Measurements from ENCODE around the gene GORAB. TPM values are rescaled to one million over a fixed set of nuclear protein-coding genes. Genes with fewer than 3 reads are reported as not detected.

The GORAB gene
- polyA plus RNA-seq, 3 donors: 19.1 to 21.5 (median 20.9) TPM

DNA sequence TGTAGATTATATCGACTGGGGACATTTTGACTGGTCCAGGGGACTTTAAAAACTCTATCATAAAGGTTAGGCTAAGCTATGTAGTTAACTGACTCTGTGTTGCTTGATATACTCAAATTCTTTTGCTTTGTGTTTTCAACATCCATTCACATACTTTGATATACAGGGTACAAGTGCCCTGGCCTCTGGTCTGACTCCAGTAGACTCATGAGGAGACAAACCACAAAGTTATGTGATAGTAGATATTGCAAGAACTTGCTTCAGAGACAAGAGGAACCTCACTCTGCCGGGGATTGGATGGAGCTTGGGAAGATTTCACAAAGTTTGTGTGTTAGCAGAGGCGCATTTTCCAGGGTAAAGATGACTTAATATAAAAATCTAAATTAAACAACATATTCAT is 1.3 kb downstream of the GORAB start:
- no peak for DNase-seq (ENCODE audit: extremely low read depth in 1 of 11, low read depth in 9 of 11, low spot score in 4 of 11)

DNA sequence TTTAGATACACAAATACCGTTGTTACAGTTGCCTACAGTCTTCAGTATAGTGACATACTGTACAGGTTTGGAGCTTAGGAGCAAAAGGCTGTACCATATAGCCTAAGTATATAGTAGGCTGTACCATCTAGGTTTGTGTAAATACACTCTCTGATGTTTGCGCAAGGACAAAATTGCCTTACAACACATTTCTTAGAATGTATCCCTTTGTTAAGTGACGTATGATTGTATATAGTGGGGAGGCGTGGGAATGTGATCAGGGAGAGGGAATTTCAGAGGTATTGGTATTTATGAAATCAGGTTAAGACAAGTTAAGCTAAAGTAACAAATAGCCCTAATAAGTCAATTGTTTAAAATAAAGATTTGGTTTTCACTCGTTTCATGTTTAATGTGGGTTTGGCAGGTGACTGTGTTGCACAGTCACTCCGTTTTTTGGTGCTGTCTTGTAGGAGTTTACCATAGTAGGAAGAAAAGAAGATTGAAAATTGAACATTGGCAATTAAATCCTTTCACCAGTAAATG is 2.7 kb downstream of the GORAB start:
- no peak for DNase-seq (ENCODE audit: extremely low read depth in 1 of 11, low read depth in 9 of 11, low spot score in 4 of 11)

DNA sequence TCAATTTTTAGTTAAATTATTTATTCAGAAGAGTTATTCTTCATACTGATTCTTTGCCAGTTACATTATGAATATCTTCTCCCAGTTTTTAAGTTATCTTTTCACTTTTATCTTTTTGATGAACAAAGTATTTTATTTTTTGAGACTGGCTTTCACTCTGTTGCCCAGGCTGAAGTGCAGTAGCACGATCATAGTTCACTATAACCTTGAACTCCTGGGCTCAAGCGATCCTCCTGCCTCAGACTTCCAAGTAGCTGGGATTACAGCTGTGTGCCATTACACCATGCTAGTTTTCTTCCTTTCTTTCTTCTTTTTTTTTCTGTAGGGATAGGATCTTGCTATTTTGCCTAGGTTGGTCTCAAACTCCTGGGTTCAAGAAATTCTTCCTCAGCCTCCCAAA is 3.5 kb downstream of the GORAB start:
- DNase-seq (ENCODE audit: extremely low read depth in 1 of 11, low read depth in 9 of 11, low spot score in 4 of 11): no peak

DNA sequence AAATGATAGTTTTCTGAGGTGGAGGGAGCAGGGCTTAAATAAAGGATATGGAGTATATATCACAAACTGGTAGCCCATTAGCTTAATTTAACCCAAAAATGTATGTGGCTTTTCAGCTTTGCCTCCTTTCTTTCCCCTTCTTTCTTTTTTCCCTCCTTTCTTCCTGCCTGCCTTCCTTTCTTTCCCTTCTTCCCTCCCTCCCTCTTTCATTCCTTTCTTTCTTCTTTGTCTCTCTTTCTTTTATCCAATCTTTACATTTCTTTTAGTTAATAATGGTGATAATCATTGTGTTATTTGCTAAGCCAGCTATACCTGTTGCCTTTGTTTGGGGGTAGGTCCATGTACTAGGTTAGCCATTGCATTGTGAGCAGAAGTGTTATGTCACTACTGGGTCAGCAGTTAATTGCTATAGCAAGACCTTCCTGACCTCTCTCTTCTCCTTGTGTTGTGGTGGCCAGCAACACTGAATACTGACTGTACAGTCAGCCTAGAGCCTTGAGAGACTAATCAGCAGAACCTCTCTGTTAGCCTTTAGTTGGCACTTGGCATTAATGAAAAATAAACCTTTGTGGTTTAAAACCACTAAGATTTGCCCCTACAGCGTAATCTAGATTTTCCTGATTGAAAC is 5.1 kb downstream of the GORAB start:
- no peak for DNase-seq (ENCODE audit: extremely low read depth in 1 of 11, low read depth in 9 of 11, low spot score in 4 of 11)

DNA sequence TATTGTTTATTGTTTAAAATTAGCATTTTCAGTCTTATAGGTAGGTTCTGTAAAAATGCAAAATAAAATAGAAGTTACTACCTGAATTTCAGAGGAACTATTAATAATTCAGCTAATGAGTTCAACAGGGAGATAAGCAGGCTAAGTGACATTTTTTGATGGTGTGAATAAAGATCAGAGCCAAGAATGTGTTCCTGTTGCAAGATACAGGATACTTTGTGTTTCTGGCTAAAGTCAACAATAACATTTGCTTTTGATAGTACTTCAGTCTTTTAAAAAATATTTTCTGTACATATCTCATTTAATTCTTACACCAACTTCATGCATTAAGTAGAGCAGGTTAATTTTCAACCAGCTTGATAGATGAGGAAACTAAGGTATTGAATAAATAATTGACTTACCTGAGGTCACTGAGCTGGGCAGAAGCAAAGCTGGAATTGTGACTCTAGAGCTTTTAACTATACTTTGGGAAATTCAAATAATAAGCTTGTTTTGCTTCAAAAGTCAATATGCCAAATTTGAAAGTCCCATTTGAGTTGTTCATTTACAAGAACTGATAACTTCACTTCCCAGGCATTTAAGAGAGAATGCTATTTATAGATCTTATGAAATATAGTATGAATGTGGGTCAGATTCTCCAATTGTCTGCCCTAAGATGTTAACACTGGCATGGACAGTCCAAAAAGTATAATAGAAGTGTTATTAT is 6.0 kb downstream of the GORAB start:
- DNase-seq (ENCODE audit: extremely low read depth in 1 of 11, low read depth in 9 of 11, low spot score in 4 of 11): no peak

DNA sequence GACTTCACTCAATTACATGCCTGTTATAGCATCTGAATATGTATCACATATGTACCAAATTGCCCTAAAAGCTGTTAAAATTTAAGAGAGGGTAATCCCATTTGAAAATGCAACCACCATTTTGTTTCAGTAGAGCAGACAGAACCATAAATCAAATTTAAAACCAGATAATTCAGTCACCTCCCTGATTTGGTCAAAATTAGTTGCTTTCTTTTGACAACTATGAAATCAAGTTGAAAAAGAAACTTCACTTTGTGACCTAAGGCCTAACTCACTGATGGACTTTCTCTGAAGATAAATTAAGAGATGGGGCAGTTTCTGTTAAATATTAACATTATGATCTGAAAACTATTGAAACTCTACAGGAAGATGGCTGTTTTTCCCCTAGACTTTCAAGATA is 6.7 kb downstream of the GORAB start:
- no peak for DNase-seq (ENCODE audit: extremely low read depth in 1 of 11, low read depth in 9 of 11, low spot score in 4 of 11)

DNA sequence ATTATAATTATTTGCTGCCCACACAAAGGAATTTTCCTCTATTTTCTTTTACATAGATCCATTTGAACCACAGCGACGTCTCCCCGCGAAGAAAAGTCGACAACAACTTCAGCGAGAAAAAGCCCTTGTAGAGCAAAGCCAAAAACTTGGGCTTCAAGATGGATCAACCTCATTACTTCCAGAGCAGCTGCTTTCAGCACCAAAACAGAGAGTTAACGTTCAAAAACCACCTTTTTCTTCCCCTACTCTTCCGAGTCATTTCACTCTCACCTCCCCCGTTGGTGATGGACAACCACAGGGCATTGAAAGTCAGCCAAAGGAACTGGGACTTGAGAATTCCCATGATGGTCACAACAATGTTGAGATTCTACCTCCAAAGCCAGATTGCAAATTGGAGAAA is 7.2 kb downstream of the GORAB start:
- DNase-seq (ENCODE audit: extremely low read depth in 1 of 11, low read depth in 9 of 11, low spot score in 4 of 11): no peak

DNA sequence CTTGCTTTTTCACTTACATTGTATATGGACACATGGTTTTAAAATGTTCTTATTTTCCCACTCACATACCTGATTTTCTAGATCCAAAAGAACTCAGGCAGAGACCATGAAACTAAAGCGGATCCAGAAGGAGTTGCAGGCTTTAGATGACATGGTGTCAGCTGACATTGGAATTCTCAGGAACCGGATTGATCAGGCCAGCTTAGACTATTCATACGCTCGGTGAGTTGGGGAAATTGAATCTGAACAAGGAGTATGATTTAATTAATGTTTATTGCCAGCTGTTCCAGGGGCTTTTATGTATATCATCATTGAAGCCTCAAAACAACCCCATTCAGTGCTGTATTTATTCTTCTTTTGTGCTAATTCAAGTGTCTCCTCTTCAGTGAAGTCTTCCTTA is 12.7 kb downstream of the GORAB start:
- DNase-seq (ENCODE audit: extremely low read depth in 1 of 11, low read depth in 9 of 11, low spot score in 4 of 11): no peak

DNA sequence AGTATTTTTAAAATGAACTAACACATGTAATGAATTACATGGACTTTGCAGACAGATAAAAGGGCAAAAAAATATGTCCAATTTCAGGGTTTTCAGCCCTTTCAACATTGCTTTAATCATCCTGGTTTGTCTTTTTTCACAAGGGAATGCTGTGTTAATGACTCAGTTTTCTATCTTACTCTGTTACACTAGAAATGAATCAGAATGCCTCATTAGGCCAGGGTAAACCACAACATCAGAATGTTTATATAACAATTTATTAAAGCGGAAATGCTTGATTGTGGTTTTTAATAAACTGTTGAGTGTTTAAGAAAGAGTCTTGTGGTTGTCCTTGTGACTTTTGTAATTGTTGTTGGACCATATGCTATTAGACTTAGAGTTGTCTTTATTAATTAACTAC is 13.5 kb downstream of the GORAB start:
- DNase-seq (ENCODE audit: extremely low read depth in 1 of 11, low read depth in 9 of 11, low spot score in 4 of 11): no peak

DNA sequence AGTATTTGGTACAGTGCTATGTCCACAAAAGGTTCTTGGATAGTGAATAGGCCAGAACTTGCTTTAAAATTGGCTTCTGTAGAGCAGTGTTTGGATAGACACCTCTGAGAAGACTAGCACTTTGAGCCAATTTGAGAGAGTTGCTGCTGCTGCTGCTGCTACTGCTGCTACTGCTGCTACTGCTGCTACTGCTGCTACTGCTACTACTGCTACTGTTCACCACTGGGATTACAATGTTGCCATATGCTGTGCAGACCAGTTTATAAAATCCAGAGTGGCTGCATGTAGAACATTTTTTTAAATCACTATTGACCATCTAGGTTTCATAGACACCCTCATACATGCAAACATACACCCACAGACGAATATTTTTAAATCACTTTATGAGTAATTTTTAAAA is 15.3 kb downstream of the GORAB start:
- DNase-seq (ENCODE audit: extremely low read depth in 1 of 11, low read depth in 9 of 11, low spot score in 4 of 11): no peak

DNA sequence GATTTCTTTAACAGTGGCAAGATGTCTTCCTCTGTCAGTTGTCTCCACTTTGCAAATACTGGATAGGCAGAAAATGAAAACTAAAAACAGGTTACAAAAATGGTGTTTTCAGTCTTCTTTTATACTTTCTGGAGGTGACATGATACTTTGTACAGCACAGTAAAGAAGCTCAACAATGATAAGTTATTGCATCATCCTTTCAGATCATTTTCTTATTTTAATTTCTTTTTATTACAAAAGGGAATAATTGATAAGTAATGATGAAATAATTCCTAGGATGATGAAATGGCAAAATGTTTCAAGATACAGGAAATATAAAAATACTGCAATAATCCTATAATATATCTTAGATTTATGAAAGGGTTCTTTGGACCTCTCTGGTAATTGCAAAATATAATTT is 16.5 kb downstream of the GORAB start:
- DNase-seq (ENCODE audit: extremely low read depth in 1 of 11, low read depth in 9 of 11, low spot score in 4 of 11): no peak

DNA sequence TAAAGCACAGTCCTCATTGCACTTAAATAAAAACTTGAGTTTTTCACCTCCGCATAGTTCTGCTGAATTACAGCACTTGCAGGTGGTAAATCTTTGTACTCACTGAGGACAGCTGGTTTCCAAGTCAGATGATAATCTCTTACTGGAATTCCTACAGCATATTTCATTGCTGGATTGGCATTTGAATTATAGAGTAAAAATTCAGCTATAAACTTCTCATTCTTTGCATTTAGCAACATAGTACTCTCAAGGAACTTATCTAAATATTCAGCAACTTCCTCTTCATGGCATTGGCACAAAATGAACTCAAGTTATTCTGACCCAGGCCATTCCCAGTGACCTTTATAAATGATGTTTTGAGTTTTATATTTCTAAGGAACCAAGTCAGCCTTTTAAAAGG is 23.4 kb downstream of the GORAB start:
- no peak for DNase-seq (ENCODE audit: extremely low read depth in 1 of 11, low read depth in 9 of 11, low spot score in 4 of 11)

DNA sequence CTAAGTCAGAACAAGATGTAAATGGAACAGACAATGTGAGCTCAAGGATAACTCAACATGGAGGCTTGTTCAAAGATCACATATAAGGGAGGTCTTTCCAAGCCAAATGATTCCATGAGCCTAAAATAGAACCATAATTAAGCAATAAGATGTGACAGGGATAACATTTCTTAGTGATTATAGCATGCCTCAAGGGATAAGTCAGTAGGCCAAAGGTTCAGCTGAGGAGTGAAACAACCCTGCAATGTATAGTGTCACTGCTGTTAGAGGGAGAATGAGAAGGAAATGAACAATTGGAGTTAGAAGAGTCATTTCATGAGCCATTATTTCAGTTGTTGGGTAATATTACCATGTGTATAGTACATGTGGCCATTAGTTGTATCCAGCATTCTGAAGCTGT is 25.0 kb downstream of the GORAB start:
- DNase-seq (ENCODE audit: extremely low read depth in 1 of 11, low read depth in 9 of 11, low spot score in 4 of 11): no peak

DNA sequence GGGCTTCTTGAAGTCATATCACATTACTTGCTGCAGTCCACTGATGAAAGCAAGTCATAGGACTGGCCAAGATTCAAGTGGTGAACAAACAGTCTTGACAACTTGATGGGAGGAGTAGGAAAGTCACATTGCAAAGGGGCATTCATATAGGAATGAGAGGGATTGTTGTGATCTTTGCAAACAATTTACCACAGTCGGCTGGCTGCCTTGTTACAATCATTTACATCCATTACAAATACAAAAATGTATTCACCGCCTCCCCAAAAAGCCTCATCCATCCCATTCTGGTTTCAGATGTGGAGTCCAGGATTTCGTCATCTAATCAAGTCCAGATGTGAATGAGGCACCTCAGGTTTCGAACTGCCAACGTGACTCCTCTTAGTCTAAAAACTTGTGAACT is 26.8 kb downstream of the GORAB start:
- no peak for DNase-seq (ENCODE audit: extremely low read depth in 1 of 11, low read depth in 9 of 11, low spot score in 4 of 11)

DNA sequence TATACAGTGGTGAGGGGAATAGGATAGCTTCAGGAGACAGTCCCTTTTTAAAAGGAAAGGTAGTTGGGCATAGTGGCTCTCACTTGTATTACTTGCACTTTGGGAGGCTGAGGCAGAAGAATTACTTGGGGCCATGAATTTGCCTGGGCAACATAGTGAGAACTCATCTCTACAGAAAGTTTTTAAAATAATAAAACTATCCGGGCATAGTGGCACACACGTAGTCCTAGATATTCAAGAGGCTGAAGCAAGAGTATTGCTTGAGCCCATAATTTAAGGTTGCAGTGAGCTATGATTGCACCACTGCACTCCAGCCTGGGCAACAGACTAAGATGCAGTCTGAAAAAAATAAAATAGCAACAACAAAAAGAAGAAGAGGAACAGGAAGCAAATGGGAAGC is 27.2 kb downstream of the GORAB start:
- DNase-seq (ENCODE audit: extremely low read depth in 1 of 11, low read depth in 9 of 11, low spot score in 4 of 11): no peak

DNA sequence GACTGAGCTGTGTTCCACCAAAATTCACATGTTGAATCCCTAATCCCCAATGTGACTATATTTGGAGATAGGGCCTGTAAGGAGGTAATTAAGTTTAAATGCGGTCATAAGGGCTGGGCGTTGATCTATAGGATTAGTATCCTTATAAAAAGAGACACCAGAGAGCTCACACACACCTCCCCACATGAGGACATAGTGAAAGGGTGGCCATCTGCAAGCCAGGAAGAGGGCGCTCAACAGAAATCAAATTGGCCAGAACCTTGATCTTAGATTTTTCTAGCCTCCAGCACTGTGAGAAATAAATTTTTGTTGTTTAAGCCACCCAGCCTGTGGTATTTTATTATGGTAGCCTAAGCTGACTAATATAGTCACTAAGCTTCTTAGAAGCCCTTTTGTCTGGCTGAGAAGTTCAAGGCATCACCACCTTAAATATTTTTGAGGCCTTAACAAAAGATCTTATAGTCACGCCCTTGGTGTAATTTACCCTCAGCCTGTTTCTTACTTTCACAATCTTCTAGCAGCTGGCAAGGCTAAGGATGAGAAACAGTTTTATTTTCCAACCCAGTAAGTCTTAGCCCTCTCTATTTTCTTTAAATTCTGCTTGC is 28.8 kb downstream of the GORAB start:
- DNase-seq (ENCODE audit: extremely low read depth in 1 of 11, low read depth in 9 of 11, low spot score in 4 of 11): no peak

DNA sequence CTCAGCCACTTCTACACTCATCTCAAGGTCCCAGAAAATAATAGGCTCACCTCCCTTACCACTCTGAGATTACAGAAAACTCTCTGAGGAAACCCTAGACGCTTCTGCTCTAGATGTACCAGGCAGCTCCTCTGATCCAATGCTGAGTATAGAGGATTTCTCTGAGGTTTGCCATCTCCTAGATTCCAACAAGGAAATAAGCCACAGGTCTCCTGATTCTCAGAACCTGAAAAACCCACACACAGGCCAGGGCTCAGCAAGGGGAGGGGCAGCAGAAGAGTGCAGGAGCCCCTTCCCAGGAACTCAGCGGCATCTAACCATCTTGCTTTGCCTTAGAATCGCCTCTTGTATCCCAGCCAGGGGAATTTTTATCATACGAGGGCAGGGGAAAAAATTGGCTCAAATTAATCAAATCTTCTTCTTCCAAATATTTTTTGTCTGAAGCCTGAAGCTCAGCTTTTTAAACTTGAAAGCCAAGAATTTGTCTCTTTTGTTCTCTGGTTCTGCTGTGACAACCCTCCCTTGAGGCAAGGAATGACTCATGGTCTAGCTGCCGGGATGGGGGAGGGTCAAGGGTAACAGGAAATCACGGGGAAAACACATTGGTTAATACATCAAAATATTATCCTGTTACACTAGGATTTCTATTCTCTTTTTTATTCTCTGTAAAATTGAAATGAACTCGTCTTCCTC is 30.8 kb downstream of the GORAB start:
- DNase-seq (ENCODE audit: extremely low read depth in 1 of 11, low read depth in 9 of 11, low spot score in 4 of 11): peak in 7 of 11 donors; percentile 8 to 34 (median 15)

DNA sequence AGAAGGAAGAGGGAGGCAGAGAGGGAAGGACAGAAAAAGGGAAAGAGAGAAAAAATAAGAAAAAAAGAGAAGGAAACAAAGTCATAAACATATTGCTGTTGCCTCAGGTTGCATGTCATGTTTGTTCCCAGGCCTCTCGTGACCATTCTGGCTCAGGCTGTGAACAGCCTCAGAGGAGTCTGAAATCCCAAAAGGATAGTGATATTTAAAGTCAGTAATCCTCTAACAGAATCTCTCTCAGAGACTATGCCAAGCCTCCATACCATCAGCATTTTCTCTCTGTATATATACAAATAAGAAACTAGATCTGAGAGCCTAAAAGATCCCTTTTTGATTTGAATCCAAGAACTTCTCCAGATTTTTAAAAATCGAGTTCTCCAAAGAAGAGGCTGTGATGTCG is 35.2 kb downstream of the GORAB start:
- DNase-seq (ENCODE audit: extremely low read depth in 1 of 11, low read depth in 9 of 11, low spot score in 4 of 11): no peak

DNA sequence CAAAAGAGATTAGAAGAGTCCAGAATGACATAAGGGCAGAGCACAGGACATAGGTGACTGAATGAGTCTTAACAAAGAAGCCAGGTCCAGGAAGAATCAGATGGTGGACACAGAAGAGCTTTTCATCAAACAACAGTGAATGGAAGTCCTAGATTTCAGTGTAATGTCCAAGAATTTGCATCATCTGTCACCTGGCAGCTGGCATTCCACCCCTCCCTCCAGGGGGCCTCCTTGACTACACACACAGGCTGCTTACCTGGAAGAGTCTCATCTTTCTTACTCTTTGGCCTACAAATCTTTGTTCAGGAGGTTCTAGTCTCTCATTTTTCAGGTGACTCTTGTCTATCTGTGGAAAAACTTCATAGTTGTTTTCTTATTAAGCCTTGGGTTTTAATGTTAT is 36.2 kb downstream of the GORAB start:
- no peak for DNase-seq (ENCODE audit: extremely low read depth in 1 of 11, low read depth in 9 of 11, low spot score in 4 of 11)

DNA sequence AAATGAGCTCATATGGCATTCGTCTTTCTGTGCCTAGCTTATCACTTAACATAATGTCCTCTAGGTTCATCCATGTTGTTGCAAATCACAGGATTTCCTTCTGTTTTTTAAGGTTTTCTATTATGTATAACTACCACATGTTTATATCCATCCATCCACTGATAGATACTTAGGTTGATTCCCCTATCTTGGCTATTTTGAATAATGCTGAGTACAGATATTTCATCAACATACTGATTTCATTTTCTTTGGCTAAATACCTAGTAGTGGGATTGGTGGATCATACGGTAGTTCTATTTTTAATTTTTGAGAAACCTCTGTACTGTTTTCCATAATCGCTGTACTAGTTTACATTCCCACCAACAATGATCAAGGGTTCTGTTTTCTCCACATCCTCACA is 45.0 kb downstream of the GORAB start:
- DNase-seq (ENCODE audit: extremely low read depth in 1 of 11, low read depth in 9 of 11, low spot score in 4 of 11): no peak

Data from renal cortex interstitium (tissue), 11 donors.